ENCODE data around the gene SNRNP48.

The SNRNP48 gene, protein sequence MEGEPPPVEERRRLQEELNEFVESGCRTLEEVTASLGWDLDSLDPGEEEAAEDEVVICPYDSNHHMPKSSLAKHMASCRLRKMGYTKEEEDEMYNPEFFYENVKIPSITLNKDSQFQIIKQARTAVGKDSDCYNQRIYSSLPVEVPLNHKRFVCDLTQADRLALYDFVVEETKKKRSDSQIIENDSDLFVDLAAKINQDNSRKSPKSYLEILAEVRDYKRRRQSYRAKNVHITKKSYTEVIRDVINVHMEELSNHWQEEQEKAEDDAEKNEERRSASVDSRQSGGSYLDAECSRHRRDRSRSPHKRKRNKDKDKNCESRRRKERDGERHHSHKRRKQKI
- total RNA-seq: 33.0 to 39.3 (median 36.6) reads per million in 4 experiments

DNA sequence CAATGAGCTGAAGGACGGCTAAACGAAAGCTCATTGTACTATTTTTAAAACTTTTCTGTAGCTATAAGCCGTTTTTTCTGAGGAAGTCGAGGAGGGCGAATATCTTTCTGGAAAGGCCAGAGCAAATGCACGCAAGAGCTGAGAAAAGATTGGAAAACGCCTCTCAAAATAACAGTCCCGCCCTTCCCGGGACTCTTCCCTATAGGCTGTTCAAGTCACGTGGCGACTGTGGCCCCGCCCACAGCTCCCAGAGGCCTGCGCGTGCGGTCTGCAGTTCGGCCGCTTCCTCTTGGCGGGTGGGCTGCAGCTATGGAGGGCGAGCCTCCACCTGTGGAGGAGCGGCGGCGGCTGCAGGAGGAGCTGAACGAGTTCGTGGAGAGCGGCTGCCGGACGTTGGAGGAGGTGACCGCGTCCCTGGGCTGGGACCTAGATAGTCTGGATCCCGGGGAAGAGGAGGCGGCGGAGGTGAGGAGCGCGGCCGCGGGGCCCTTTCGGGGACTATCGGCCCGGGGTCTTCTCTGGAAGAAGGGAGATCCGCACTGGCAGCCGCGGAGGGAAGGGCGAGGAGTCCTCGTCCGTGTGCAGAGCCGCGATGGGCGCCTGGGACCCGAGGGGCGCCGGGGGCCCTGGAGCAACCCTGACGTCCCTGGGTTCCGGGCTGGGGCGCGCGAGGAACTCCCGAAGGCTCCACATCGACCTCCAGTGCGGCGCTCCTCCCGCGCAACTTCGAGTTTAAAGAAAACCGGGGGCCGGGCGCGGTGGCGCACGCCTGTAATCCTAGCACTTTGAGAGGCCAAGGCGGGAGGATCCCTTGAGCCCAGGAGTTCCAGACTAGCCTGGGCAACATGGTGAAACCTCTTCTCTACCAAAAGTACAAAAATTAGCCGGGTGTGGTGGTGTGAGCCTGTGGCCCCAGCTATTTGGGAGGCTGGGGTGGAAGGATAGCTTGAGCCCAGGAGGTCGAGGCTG, at the start of gene SNRNP48:
SNRNP48 (plus strand) TSS at position 250 of the 969 bp plus-strand sequence; CDS start at position 310, 60 bp downstream.
- DNase-seq: peak; percentile 89

DNA sequence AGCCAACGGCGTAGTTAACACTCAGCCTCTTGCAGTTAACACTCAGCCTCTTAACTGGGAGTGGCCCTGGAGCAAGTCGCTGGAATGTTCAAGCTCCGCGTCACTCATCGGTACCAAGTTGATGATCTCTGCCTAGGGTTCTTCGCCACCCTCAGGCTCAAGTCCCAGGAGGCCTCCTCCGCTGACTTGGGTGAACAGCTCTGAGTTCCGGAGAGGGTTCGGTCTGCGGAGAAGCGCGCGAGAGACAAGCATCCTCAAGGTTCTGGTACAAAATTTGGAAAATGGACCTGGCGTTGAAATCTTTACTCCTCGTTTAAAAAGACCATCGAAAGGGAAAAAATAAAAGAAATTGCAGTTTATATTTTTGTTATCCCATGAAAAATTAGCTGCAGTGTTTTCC, 49.4 kb upstream of the SNRNP48 start:
- no peak for DNase-seq

DNA sequence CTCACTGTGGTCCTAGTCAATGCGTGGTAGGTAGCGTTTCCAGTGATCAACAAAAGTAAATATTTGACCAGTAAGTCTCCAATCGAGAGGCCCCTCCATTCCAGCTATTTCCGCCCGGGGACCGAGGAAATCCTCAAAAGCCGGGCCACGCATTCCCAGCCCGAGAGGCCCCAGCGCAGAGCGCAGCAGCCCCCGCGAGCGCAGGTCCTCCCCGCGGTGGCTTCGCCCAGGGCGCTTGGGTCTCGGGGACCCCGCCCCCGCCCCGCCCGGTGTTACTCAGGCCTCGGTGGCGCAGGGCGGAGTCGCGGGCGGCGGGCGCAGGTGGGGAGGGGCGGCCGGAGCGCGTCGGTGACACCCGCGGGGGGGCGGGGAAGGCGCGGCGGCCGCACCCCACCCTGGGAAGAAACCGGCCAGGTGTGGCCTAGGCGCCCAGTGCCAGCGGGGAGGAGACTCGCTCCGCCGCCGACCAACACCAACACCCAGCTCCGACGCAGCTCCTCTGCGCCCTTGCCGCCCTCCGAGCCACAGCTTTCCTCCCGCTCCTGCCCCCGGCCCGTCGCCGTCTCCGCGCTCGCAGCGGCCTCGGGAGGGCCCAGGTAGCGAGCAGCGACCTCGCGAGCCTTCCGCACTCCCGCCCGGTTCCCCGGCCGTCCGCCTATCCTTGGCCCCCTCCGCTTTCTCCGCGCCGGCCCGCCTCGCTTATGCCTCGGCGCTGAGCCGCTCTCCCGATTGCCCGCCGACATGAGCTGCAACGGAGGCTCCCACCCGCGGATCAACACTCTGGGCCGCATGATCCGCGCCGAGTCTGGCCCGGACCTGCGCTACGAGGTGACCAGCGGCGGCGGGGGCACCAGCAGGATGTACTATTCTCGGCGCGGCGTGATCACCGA, 48.6 kb upstream of the SNRNP48 start, which contains the start of gene DSP:
DSP (plus strand) TSS at position 497 of the 890 bp plus-strand sequence; CDS start at position 742, 245 bp downstream.
- no peak for DNase-seq

DNA sequence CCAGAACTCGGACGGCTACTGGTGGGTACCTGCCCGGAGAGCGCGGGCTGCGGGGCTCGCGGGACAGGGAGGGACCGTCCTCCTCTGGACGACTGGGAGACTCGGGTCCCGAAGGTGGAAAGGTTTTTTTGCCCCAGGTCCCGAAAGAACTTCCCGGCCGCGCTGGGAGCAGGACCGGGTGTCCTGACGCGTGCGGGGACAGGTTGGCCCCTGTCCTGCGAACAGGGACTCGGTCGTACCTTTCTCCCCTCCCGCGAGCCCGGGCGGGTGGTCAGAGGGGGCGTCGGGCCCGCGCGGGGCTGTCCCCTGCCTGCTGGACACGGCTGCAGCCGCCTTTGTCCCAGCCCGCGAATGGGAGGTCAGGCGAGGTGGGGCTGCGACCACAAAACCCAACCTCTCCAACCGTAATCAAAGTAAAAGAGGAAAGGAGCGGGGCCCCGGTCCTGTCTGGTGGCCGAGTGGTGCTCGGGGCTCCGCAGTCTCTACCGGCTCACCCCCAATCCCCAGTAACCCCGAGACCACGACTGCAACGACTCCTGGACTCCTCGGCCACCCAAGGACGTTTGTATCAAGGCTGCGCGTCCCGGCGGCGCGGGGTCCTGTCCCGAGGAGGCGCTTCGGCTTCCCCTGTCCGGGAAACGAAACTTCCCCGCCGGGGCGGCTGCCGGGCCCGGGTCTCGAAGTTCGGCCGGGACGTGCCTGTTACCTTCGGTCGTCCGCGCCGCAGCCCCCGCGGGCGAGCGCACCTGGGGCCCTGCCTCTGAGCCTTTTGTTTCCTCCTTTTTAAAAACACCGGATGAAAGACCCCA, 47.7 kb upstream of the SNRNP48 start:
- DNase-seq: no peak

DNA sequence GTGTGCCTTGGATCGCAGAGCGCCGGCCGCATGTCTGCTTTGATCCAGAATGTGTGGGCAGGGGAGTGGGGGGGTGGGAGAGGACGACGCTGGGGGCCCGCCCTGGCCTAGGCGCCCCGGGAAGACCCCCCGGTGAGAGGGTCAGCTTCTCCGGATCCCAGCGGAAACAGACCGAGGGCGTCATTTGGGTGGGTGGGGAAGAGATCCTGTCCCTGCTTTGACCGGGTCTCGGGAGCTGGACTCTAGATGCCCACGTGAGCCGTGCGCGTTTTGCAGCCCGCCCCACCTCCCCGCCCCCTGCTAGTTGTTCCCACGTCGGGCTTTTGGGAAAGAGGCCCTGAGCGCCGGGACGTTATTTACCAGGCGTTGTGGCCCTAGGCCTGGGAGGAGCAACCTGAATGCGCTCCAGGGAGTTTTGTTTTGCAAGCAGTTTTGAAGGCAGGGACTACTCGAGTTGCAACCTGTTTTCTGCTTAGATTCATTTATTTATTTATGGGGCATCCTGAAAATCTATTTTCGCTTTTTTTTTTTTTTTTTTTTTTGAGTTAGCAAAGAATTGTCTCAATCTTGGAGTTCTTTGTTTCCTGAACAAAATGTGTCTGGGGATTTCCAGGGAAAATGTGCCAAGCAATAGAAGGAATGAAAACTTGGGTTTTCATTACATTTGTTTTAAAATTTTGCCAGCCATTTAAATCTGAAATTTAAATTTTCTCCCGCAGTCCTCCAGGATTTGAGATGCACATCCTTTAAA, 46.9 kb upstream of the SNRNP48 start:
- DNase-seq: no peak

DNA sequence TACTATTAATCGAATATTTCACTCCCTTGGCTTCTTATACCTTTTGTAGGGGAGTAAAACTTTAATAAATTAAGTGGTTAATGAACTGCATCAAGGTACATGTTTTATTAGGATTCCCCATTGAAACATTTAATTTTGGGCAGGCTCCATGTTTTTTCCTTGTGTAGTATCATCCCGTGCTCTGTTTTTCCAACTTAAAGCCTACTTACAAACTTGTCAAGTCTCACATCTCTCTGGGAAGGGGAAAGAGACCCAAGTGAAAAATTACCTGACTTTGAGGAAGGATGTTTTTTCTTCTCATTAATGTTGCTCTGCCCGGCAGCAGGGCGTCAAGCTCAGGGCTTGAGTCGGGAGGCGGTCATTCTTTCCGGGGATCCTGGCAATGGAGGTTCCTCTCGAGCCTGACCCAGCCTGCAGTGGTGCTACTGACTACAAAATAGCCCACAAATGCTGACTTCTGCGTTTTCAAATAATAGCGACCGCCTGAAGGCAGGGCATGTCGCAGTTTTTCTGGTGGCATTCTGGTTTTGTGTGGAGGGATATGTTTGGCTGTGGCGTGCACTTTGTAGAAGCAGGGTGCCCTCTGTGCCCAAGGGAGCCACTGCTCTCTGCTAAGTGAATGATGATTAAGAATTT, 46.1 kb upstream of the SNRNP48 start:
- no peak for DNase-seq

DNA sequence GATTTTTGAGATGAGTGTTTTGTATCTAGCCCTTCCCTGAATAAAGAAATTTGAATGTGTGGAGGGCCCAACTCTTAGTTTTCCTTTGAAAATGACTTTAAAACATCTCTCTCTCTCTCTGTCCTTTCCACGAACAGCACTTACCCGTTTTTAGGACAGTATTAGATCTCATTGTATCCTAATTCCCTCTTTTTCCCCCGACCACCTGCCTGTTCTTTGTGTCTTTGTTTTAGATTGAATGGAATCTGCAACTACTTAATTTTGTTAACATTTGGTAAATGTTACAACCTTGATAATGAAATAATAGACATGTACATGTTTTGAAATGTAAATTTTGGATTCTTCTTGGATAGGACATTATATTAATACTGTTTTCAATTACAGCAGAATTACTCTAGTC, 45.4 kb upstream of the SNRNP48 start:
- DNase-seq: no peak

DNA sequence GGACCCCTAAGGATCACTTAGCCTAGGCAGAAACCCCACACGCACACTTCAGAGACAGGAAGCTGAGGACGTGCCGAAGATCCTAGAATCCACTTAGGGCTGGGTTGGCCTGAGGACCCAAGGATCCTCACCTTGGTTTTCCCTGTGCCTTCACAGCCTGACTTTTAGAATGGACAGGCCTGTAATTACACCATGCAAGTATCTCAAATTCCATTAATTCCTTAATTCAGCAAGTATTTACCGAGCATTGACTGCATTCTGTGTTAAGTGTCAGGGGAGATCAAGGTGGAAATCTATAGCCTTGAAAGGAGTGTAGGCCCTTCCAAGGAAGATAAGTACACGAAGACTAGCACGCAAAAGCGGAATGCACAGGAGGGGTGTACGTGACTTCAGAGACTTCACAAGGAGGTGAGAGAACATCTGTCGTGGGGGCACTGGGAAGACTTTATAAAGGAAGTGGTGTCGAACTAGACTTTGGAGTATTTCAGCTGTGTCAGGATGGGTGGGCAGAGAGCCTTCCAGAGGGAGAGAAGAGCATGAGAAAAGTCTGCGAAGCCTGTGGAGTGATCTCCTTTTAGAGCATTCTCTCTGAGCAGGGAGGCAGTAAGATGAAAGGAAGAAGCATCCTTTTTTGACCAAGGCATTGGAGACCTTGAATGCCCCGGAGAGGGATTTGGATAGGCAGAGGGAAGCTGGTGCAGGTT, 44.5 kb upstream of the SNRNP48 start:
- no peak for DNase-seq

DNA sequence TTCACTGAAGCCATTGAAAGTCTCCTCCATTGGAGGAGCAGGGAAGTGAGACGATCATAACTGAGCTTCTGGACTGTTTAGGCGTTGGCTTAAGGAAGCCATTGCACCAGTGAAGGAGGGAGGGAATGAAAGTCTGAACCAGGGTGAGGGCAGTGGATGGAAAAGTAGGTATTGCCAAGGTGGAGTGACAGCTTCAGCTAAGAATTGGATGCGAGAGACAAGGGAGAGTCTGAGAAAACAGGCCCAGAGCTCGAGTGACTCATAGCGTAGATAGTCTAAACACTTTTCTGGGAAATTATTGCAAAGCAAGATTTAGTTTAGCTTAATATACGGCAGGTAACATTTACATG, 44.0 kb upstream of the SNRNP48 start:
- no peak for DNase-seq

DNA sequence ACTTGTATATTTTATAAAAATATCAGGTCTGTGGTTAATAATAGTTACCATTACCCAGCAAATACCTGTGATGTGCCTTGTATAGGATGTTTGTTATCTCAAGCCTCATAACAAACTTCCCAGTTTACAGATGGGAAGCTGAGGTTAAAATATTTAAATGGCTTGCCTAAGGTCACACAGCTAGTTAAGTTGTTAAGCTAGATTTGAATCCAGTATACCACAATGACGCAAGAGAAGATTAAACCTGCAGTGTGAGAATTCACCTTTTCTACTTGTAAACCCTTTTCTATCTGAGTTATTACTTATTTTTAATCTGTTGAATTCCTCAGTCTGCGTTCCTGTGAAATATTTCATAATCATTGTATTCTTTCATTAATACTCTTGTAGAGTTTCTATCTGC, 43.6 kb upstream of the SNRNP48 start:
- DNase-seq: no peak

DNA sequence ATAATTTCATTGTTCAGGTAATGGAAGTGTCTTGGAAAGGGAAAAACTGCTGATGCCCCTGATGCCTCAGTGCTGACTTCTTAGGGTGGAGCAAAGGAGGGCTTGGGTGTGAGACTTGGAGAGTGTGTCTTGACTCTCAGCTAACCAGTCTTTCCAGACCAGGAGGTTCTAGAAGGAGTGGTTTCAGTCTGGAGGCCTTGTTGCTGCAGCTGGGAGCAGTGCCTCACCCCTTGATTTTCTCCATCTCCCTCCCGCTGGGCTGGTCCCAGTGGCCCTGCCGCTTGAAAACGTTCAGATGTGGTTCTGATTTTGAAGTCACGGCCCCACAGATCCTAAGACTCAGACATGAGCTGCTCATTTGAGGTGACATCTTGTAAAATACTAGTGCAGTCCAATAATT, 43.1 kb upstream of the SNRNP48 start:
- no peak for DNase-seq

DNA sequence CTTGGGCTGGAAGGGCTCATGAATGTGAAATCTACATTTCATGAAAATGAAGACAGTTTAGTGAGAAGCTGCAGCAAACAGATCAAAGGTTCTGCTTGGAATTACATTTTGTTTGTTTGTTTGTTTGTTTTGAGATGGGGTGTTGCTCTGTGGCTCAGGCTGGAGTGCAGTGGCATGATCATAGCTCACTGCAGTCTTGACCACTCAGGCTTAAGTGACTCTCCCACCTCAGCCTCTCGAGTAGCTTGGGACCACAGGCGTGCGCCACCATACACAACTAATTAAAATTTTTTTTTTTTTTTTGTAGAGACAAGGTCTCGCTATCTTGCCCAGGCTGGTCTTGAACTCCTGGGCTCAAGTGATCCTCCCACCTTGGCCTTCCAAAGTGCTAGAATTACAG, 42.7 kb upstream of the SNRNP48 start:
- no peak for DNase-seq

DNA sequence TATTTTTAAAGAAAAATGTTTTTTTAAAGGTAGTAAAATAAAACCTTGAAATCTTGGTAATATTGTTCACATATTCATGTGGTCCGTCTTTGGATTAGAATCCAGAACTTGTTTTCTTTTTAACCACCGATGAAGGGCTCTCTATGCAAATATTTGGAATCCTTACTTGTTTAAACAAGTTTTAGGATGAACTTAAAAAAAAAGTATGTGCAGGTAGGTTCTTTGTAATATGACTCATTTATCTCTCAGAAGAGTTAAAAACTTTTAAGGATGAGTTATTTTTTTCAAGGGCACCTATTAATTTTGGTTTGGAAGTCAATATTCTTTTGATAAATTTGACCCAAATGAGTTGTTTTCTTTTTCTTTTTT, 39.6 kb upstream of the SNRNP48 start:
- DNase-seq: no peak

DNA sequence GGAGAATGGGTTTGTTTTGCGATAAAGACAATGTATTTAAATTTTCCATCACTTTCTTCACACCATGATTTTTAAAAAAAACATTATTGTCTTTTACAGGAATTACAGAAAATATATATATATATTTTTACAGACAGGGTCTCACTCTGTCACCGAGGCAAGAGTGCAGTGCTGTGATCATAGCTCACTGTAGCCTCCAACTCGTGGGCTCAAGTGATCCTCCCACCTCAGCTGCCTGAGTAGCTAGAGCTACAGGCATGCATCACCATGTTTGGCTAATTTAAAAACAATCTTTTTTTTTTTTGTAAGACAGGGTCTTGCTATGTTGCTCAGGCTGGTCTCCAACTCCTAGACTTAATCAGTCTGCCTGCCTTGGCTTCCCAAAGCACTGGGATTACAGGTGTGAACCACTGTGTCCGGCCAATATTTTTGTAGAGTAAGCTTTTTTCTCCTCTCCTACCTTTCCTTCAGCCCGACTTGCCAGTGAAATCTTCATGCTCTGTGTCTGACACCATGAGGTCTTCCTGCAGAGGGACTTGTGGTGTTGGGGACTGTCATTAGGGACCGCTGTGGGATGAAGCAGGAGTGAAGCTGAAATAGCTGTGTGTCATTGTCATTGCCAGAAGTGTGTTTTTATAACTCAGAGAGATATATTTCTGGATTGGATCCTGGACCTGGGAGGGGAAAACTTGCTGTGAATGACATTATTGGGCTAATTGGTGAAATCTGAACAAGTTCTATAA, 35.3 kb upstream of the SNRNP48 start:
- no peak for DNase-seq

DNA sequence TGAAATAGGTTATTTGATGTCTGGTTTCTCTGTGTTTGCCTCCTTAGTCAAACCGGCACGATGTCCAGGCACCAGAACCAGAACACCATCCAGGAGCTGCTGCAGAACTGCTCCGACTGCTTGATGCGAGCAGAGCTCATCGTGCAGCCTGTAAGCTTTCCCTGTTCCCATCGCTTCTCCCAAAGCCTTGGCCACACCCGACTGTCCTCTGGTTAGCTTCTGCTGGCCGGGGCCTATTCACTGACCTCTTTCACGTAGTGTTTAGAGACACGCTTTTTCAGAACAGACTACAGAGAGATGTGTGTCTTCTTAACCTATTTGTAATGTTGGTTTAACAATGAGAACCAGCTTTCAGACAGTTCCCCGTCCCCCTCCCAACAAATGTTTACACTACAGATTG, 34.3 kb upstream of the SNRNP48 start:
- no peak for DNase-seq

DNA sequence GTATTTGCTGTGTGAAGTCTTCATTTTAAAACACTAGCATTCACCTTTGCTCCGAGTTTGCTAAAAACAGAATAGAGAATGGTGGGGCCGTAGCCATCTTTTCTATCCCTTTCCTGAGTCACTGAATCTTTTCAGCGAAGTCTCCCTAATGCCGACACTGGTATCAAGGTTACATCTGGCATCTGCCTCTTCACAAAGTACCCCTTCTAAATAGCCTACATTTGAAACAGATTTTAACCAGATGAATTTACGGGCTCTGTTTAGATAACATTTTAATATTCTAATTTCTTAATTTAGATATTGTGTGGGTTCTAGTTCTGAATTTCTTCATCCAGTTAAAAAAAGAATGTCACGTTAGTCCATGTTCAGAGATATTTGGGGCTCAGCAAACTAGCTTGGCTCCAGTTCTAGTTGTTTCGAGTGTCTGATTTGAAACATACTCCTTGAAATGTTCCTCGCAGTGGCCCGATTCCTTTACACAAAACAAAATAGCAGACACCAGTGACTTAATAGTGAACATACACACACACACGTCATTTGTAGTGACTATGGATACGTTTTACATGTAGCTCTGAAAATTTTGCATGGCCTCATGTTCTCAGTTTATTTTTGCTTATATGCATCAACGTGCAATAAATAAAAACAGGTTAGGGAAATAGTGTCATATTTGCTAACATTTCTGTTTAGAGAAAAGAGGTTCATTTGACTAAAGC, 33.4 kb upstream of the SNRNP48 start:
- no peak for DNase-seq

DNA sequence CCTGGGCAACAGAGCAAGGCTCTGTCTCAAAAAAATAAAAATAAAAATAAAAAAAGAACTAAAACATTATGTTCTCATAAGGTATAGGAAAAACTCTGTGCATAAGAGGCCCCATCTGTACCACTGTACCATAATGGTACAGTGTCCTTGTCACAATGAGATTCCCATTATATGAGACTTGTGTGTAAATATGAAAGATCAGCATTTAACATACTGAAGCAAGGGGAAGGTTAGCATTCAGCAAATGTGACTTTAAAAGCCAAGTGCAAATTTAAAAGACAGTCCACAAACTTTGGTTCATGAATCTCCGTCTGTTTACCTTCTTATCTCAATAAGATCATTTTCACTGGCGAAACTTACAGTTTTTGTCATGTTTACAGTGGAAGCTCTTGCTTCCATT, 32.3 kb upstream of the SNRNP48 start:
- DNase-seq: no peak

DNA sequence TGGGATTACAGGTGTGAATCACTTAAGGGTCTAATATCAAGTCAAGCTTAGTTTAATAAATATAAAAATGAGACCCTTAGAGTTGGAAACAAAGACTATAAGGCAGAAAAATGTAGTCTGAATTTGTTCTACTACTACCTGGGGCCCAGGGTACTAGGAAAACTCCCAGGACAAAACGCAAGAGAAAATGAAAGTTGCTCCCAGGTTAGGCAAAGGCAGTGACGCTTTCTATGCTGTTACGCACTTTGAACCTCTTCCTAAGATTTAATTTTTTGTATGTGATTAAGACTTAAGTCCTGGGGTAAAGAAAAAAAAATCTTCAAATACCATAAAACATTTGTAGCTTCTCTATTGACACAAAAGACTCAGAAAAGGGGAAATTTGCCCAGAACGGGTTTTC, 31.2 kb upstream of the SNRNP48 start:
- DNase-seq: no peak

DNA sequence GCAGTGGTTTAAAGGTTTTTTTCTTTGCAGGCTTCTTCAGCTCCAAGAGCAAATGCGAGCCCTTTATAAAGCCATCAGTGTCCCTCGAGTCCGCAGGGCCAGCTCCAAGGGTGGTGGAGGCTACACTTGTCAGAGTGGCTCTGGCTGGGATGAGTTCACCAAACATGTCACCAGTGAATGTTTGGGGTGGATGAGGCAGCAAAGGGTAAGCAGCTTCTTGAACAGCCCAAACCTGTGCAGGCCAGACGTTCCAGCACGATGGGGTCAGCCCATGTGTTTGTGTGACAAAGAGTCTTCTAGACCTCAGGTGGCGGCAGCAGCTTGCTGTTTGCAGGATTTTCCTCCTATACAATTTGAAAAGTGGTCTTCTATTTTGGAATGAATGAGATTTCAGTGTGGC, 30.8 kb upstream of the SNRNP48 start:
- DNase-seq: no peak
